Liver (tissue), 2 donors: ENCODE results near the gene CDK11B.

ENCODE experiments used
- CTCF ChIP-seq: fragments of 150-350 bp; IDR thresholded peaks from 2 replicates; pipeline ENCODE4 v1.5.1; 2017; ENCODE audit warnings: improper control_type of control experiment, low read depth, low read length; ENCODE audit not compliant: missing input control
- MAX ChIP-seq: IDR thresholded peaks from 2 replicates; pipeline ENCODE4 v1.6.1; 2016; ENCODE audit warnings: antibody characterized with exemption
- donor health status: healthy.

DNA sequence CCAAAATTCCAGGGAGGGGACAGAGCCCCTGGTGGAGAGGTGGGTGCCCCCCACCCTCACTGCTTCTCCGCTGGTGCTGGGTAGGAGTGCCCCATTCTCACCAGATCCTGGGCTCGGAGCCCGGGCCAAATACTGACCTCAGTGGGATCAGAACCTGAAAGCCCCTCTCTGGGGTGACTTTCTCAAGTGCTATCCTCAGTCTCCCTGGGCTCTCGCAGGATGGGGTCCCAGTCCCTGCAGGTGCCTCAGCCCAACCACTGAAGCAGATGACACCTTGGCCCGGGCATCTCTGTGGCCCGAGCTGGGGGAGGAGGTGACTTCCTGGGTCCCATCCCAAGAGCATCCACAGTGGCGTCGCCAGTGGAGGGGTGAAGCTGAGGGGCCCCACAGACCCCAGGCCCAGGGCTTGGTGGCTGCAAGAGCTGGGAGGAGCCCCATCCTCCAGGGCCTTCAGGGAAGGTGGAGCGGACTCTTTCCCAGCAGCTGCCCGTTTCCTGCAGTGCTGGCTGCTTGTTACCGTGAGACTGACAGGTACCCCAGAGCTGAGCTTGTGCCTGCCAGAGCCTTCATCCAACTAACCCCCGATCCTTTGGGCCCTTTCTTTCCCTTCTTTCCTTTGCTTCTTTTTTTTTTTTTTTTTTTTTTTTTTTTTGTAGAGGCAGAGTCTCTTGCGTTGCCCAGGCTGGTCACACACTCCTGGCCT lies 55.0 kb downstream of the CDK11B start:
- TF ChIP-seq CTCF (no peak), MAX (no peak)
